GM12875 (cell line): Measurements from ENCODE around the gene RC3H2.
A peak's percentile ranks its signal among the peaks of the same experiment; 100 is the strongest.
"Not testable (repeated sequence)": the region's sequence is repeated elsewhere in the genome, so short reads cannot be mapped to it uniquely, and the experiment has no call there.

ENCODE experiments used
- H3K4me3 ChIP-seq: one replicate; pipeline ENCODE4 v1.5.1; 2011; ENCODE audit warnings: low read depth, low read length, control low read depth
- TF ChIP-seq, protein P1 (sequence below): IDR thresholded peaks from 2 replicates; pipeline ENCODE4 v1.5.1; 2011; ENCODE audit warnings: low read depth, mild to moderate bottlenecking, control low read depth, inconsistent platforms, low read length, moderate library complexity, borderline replicate concordance; ENCODE audit not compliant: insufficient read depth

The RC3H2 gene

DNA sequence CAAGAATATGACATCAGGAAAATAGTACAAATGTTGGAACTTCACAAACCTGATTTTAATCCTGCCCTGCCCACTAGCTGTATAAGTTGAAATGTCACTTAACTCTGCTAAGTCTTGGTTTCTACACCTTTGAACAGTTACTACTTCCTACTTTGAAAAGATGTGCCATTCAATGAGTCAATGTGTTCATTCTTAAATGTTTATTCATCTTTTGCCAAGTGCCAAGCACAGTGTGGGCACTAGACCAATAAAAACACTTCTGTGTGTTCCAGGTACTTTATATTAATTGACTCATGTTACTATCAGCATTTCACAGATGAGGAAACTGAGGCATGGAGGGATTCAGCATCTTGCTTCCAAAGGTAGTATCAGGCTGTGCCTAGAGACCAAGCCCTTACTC is 89.6 kb downstream of the RC3H2 start:
- H3K4me3 ChIP-seq = no peak overlapping the region
- TF ChIP-seq, protein P1, sequence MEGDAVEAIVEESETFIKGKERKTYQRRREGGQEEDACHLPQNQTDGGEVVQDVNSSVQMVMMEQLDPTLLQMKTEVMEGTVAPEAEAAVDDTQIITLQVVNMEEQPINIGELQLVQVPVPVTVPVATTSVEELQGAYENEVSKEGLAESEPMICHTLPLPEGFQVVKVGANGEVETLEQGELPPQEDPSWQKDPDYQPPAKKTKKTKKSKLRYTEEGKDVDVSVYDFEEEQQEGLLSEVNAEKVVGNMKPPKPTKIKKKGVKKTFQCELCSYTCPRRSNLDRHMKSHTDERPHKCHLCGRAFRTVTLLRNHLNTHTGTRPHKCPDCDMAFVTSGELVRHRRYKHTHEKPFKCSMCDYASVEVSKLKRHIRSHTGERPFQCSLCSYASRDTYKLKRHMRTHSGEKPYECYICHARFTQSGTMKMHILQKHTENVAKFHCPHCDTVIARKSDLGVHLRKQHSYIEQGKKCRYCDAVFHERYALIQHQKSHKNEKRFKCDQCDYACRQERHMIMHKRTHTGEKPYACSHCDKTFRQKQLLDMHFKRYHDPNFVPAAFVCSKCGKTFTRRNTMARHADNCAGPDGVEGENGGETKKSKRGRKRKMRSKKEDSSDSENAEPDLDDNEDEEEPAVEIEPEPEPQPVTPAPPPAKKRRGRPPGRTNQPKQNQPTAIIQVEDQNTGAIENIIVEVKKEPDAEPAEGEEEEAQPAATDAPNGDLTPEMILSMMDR = no peak

DNA sequence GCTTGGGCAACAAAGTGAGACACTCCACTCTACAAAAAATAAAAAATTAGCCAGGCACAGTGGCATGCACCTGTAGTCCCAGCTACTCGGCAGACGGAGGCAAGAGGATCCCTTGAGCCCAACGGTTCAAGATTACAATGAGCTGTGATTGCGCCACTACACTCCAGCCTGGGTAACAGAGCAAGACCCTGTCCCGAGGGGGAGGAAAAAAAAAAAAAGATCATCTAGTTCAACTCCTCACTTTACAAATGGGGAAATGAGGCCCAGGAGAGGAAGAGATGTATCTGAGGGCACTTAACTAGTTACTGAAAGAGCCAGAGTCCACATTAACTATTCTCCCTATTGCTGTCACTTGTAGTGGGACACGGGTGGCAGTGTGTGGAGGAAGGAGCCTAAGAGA is 90.6 kb downstream of the RC3H2 start:
- TF ChIP-seq, protein P1 = no peak
- no peak overlapping the region for H3K4me3 ChIP-seq

DNA sequence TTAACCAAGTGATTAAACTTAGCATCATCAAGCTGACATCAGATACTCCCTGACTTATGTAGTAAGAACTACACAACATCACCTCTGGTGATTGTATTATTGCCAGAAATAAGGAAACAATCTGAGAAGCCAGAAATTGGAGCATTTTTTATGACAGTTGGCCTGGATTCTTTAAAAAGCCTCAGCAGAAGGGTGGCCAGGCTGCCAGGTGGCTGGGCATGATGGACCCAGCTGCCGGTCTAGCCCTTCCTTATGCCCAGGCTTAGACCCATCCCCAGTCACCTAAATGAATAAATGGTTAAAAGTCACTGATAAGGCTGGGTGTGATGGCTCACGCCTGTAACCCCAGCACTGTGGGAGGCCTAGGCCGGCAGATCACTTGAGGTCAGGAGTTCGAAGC is 92.4 kb downstream of the RC3H2 start:
- TF ChIP-seq, protein P1 = no peak
- H3K4me3 ChIP-seq = no peak overlapping the region

DNA sequence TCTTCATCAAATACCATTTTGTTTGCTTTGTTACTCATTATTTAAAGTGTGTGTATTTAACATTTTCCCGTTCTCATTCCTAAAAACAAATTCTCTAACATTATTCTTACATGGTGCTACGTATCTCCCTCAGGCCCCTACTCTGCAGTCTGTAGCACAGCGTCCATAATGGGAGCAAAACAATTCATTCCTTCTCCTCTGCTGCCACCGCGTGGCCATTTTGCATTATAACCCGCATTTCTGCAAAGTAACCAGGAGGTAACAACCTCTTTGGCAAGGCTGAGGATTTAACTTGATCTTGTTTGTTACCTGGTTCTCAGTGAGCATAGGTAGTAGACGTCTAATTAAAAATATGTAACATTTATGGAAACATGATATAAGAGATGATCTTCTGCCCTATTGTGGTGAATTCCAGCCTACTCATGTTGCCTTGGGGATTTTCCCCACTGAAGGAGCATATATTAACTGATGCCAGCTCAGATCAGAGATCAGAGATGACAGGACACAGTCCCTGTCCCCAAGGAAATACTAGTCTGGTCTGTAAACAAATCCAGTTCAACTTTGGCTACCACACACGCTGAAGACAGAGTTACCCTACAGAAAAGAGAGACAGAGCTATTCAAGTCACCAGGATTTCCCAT is 94.7 kb downstream of the RC3H2 start:
- H3K4me3 ChIP-seq = no peak overlapping the region
- TF ChIP-seq, protein P1 = peak; percentile 31; the same call in 1 of the 2 replicates

DNA sequence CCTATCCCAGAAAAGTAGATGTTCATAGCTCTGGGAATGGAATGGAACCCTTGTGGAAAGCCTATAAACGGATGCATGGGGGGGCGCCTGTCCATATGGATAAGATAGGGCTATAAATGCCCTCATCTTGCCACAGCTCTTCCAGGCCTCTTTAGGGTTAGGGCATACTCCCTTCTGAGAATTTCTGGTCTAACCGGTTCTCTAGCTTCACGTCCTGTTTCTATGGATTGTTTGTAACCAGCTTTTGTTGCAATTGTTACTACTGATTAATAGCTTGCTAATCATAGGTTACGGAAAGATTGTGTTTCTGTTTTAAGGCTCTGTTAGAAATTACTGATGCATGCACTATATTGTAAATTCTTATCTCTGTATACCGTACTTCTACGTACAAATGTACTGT is 95.9 kb downstream of the RC3H2 start:
- H3K4me3 ChIP-seq = not testable (repeated sequence)

DNA sequence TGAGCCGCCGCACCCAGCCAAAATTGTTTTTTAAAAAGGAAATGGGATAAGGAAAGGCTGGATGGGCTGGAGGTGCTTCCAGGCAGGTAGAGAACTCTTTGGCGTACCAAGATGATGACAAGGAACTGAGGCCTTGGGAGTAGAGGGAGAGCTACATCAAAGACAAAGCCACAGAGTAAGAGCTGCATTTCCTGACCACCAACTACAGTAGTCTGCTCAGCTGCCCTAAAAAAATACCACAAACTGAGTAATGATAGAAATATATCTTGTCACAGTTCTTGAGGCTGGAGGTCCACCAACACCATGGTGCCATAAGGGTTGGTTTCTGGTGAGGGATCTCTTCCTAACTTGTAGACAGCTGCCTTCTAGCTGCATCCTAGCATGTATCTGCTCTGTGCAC is 97.0 kb downstream of the RC3H2 start:
- TF ChIP-seq, protein P1 = no peak

DNA sequence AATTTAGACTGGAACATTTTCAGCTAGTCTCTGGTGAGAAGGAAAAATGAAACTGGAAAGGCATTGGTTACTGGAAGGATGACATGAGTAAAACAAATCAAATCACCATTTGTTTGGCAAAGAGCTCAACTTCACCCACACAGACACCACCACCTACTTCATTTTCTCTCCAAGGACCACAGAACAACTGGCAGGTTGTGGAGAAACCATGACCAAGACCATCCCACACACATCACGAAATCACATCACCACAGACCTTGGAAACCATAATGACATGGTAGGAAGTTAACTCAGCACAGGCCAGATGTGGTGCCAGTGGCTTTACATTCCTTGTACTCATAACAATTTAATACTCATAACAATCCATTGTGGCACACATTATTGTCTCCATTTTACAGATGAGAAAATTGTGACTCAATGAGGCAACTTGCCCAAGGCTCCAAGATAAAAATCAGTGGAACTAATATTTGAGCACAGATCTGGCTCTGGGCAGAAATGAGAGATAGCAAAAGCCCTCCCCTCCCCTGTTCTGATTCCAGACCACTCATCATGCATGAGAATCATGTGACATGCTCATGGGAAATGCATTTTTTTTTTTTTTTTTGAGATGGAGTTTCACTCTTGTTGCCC is 97.8 kb downstream of the RC3H2 start:
- no peak overlapping the region for H3K4me3 ChIP-seq
- TF ChIP-seq, protein P1 = no peak

More for the DNA sequence above, 97.0 kb downstream of the RC3H2 start:
- H3K4me3 ChIP-seq = no peak overlapping the region
